Activated naive CD8-positive, alpha-beta T cell (primary cell): Measurements from ENCODE around the gene PHACTR3.
"Not testable (repeated sequence)": the region's sequence is repeated elsewhere in the genome, so short reads cannot be mapped to it uniquely, and the experiment has no call there.

Experiments
- H3K27ac Mint-ChIP-seq: one replicate; pipeline ENCODE4 v1.8.0; 2021; ENCODE audit warnings: mixed read lengths
- H3K27me3 Mint-ChIP-seq: one replicate; pipeline ENCODE4 v1.8.0; 2021; ENCODE audit warnings: mixed read lengths
- H3K36me3 Mint-ChIP-seq: one replicate; pipeline ENCODE4 v1.8.0; 2021; ENCODE audit warnings: mixed read lengths
- H3K4me1 Mint-ChIP-seq: one replicate; pipeline ENCODE4 v1.8.0; 2021; ENCODE audit warnings: low read depth, mixed read lengths
- H3K4me3 Mint-ChIP-seq: one replicate; pipeline ENCODE4 v1.8.0; 2021; ENCODE audit warnings: mild to moderate bottlenecking, mixed read lengths
- H3K9me3 Mint-ChIP-seq: one replicate; pipeline ENCODE4 v1.8.0; 2021; ENCODE audit warnings: low read depth, mixed read lengths

The PHACTR3 gene

DNA sequence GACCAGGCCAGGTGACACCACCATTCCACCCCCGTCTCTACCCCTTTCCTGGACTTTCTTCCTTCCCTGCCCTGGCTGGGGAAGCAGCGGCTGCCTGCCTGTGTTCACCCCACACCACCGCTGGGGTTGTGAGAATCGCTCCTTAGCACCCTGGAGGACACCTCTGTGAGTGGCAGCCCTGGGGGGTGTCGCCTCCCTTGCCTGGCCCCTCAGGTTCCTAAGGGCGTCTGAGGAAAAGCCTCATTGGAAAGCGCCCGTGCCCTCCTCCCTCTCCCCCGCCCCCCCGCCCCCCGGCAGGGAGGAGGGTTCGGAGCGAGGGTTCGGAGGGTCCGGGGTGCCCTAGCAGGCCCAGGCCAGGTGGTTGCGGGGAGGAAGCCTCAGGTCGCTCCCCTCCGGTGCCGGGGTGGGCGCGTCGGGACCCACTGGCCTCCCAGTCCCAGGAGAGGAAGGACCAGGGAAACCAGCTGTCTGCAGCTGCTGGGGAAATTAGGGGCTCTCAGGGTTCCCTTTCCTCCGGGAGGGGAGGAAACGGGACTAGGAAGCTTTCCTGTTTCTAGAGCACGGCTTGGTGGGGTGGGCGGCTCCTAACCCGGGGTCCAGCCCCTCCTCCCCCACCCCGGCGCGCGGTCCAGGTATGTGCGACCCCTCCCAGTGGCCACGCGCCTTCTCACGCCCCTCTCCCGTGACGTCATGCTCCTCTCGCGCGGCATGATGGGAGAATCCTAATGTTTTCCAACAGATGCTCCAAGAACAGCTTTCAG, at the start of gene PHACTR3:
TSS of gene PHACTR3 (plus strand) at position 760 of the 761 bp plus-strand sequence. CDS start 475 bp downstream, outside the sequence.
- no peak within 1 kb of the TSS for H3K4me3 Mint-ChIP-seq
- peaks cover 27% of the 10 kb centered on the region for H3K27me3 Mint-ChIP-seq
- H3K4me1 Mint-ChIP-seq: no peaks in the 10 kb centered on the region
- H3K36me3 Mint-ChIP-seq: no peaks in the 10 kb centered on the region
- H3K9me3 Mint-ChIP-seq: no peaks in the 10 kb centered on the region
- no peak within 1 kb of the TSS for H3K27ac Mint-ChIP-seq

DNA sequence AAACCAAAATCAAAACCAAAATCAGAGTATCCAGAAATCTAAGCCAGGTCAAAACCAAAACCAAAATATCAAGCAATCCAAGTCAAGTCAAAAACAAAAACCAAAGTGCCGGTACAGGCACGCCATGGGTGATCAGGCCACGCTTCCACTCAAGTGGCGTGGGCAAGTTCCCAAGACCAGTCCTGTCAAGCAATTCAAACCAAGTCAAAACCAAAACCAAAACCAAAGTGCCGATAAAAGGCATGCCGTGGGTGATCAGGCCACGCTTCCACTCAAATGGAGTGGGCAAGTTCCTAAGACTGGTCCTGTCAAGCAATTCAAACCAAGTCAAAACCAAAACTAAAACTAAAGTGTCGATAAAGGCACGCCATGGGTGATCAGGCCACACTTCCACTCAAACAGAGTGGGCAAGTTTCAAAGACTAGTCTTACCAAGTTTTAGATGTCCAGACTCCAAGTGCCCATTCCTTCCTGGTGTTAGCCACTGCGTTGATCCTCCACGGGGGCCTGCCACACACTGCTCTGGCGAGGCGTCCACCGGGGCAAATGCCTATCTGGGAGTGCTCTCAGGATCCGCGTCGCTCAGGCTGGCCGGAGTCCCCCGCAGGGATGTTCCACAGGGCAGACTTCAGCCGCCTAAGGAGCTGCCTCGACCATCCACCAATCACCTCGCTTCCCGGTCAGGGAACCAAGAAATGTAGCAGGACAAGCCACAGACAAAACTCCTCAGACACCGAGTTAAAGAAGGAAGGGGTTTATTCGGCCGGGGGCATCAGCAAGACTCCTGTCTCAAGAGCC, 46.4 kb upstream of the PHACTR3 start:
- not testable (repeated sequence) for H3K27ac Mint-ChIP-seq, H3K4me1 Mint-ChIP-seq, H3K4me3 Mint-ChIP-seq

DNA sequence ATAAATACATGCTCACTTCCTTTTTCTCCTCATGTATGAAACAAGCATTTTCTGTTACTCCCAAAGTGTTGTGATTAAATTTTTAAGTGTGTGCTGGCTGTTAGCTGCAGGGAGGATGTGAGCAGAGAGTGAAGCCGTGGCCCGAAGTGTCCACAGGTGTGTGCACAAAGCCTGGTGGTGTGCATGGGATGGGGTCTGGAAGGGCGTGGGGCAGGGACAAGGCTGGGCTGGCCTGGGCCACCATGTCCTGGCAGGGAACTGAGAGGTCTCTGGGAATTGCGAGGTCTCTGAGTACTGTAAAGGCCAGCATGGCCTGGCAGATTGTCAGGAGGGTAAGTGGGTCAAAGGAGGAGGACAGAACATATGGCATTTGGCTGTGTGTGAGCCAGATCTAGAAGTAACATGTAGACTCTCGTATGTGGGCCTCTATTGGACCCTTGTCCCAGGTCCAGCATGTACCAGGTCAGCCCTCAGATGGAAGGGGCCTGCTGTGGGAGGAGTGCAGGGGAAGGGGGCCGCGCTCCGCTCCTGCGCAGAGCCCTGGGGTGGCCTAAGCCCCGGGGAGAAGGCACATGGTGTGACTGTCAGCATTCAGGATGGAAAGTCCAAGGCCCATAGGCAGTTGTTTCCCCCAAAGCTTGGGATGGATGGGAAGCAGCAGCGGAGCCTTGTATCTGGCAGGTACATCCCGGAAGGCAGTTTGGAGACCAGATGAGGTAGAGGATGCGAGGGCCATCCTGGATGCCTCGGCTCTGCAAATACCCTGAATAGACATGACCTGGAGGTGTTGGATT, 45.1 kb upstream of the PHACTR3 start:
- H3K4me3 Mint-ChIP-seq: no peak overlapping the region
- no peaks in the 10 kb centered on the region for H3K36me3 Mint-ChIP-seq
- no peak overlapping the region for H3K27ac Mint-ChIP-seq
- H3K9me3 Mint-ChIP-seq: no peaks in the 10 kb centered on the region
- no peaks in the 10 kb centered on the region for H3K4me1 Mint-ChIP-seq
- peaks cover 8% of the 10 kb centered on the region for H3K27me3 Mint-ChIP-seq

More for the DNA sequence above, 46.4 kb upstream of the PHACTR3 start:
- not testable (repeated sequence) for H3K27me3 Mint-ChIP-seq, H3K36me3 Mint-ChIP-seq, H3K9me3 Mint-ChIP-seq

DNA sequence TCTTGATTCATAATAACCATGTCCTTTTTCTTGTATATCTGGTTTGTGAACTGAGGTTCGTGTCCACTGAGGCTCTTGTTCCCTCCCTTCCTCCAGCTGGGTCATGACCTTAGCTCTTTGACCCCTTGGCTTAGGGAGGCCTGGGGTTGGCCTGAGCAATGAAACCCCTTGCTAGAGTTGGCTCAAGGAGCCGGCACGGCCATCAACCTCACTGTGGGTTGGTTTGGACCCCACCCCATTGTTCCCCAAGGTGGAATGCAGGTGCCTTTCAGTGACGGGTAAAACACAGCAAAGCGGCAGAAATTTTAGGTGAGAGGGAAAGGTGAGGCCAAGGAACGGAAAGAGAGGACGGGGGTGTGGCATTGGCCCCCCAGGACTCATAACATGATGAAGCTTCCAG, 44.5 kb upstream of the PHACTR3 start:
- H3K4me1 Mint-ChIP-seq: no peaks in the 10 kb centered on the region
- H3K4me3 Mint-ChIP-seq: no peak overlapping the region
- H3K27ac Mint-ChIP-seq: no peak overlapping the region
- H3K36me3 Mint-ChIP-seq: no peaks in the 10 kb centered on the region
- no peaks in the 10 kb centered on the region for H3K9me3 Mint-ChIP-seq
- peaks cover 8% of the 10 kb centered on the region for H3K27me3 Mint-ChIP-seq

DNA sequence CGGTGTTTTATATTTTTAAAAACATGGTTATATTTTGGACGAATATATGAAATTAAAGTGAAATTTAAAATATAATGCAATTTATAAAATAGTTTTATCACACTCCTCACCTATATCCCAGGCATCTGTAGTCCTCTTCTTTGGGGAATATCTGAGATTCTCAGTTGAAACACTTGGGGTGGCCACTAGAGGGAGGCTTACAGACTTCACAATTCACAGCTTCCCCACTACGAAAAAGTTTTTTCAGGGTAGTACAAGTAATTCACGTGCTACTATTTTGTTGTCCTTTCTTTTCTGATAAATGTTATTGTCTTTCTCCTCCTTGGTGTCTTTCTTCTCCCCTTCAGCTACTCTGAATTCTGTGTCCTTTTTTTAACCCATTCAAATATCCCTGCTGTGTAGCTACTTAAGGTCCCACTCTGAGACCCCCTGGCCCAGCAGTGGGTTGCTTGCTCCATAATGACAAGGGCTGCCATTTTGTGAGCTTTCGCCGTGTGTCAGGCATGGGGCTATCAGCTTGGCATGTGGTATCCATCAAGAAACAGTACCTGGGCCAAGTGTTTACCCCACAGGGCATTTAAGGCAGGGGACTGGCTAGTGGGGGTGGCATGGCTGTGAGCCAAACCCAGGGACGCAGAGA, 43.6 kb upstream of the PHACTR3 start:
- Mint-ChIP-seq H3K27me3 (peaks cover 8% of the 10 kb centered on the region), H3K27ac (no peak overlapping the region)

DNA sequence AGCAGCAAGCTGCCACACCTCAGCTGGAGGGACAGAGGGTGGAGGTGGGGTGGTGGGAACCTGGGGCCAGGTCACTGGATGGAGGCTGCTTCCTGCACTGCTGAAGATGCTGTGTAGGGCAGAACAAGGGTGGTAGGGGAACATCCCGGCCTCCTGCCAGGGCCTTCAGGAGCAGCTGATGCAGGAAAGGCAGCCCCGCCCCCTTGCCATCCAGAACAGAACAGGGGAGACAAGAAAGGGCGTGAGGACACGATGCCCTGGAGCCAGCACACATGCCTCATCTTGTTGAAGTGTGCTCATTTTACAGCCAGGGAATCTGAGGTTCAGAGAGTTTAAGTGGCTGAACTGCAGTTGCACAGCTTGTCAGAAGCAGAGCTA, 43.1 kb upstream of the PHACTR3 start:
- Mint-ChIP-seq H3K27ac (no peak overlapping the region), H3K4me1 (no peaks in the 10 kb centered on the region), H3K9me3 (no peaks in the 10 kb centered on the region)

More for the DNA sequence above, 43.6 kb upstream of the PHACTR3 start:
- Mint-ChIP-seq H3K4me3 (no peak overlapping the region), H3K36me3 (no peaks in the 10 kb centered on the region), H3K9me3 (no peaks in the 10 kb centered on the region), H3K4me1 (no peaks in the 10 kb centered on the region)

DNA sequence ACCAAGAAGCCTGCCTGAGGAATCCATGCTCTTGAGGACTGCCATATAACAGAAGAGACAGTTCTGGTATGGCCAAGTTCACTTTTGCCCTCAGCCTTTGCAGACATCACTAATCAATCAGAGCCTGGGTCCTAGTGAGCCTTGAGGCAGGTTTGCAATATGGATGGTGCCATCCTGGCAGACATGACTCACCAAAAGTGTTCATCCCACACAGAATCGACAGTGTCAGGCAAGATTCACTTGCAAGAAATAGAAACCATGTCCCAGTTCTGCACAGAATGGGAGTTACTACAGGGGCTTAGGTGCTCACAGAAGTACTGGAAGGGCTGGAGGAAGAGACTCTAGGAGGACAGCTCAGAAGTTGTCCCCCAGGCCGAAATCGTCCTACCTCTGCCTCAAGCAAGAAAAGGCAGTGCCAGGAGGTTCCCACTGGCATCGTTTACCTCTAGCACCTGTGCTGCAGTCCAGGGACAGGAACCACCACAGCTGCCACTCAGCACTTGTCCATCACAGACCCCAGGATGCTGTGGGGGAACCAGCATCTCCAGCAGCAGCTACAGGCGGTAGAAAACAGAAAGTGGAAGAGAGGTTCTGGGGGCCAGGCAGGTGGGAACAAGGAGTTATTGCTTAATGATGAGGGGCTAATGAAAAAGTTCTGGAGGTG, 42.6 kb upstream of the PHACTR3 start:
- no peaks in the 10 kb centered on the region for H3K9me3 Mint-ChIP-seq
- no peak overlapping the region for H3K27ac Mint-ChIP-seq

More for the DNA sequence above, 43.1 kb upstream of the PHACTR3 start:
- Mint-ChIP-seq H3K27me3 (peaks cover 8% of the 10 kb centered on the region), H3K4me3 (no peak overlapping the region), H3K36me3 (no peaks in the 10 kb centered on the region)

DNA sequence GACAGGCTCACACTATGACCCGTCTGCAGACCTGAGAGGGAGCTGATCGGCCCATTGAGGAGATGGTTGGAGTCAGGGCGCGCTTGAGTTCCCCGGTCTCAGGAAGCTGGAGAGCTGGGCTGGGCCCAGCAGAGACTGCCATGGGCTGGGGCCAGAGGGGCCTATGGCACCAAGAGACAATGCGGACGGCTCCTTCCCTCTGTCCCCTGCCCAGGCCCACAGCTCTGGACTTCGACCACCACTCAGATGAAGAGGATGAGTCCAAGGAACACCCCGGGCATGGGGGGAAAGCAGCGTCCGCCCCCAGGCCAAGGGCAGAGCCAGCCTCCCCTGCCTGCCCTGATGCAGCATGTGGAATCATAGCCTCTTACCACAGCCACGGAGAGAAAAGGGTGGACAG, 40.2 kb upstream of the PHACTR3 start:
- H3K9me3 Mint-ChIP-seq: no peaks in the 10 kb centered on the region

More for the DNA sequence above, 42.6 kb upstream of the PHACTR3 start:
- H3K27me3 Mint-ChIP-seq: peaks cover 8% of the 10 kb centered on the region
- H3K4me3 Mint-ChIP-seq: no peak overlapping the region
- H3K36me3 Mint-ChIP-seq: no peaks in the 10 kb centered on the region
- H3K4me1 Mint-ChIP-seq: no peaks in the 10 kb centered on the region

DNA sequence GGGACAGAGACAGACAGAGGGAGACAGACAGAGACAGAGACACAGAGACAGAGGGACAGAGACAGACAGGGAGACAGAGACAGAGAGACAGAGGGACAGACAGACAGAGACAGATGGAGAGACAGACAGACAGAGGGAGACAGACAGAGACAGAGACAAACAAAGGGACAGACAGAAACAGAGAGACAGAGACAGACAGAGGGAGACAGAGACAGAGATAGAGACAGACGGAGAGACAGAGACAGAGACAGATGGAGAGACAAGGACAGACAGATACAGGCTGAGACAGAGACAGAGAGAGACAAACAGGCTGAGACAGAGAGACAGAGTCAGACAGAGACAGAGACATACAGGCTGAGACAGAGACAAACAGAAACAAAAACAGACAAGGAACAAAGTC, 39.4 kb upstream of the PHACTR3 start:
- Mint-ChIP-seq H3K4me1 (no peaks in the 10 kb centered on the region), H3K4me3 (no peak overlapping the region), H3K27me3 (peaks cover 12% of the 10 kb centered on the region), H3K9me3 (no peaks in the 10 kb centered on the region), H3K27ac (no peak overlapping the region), H3K36me3 (no peaks in the 10 kb centered on the region)

More for the DNA sequence above, 40.2 kb upstream of the PHACTR3 start:
- peaks cover 10% of the 10 kb centered on the region for H3K27me3 Mint-ChIP-seq
- no peak overlapping the region for H3K4me3 Mint-ChIP-seq
- no peak overlapping the region for H3K27ac Mint-ChIP-seq
- no peaks in the 10 kb centered on the region for H3K4me1 Mint-ChIP-seq
- H3K36me3 Mint-ChIP-seq: no peaks in the 10 kb centered on the region

DNA sequence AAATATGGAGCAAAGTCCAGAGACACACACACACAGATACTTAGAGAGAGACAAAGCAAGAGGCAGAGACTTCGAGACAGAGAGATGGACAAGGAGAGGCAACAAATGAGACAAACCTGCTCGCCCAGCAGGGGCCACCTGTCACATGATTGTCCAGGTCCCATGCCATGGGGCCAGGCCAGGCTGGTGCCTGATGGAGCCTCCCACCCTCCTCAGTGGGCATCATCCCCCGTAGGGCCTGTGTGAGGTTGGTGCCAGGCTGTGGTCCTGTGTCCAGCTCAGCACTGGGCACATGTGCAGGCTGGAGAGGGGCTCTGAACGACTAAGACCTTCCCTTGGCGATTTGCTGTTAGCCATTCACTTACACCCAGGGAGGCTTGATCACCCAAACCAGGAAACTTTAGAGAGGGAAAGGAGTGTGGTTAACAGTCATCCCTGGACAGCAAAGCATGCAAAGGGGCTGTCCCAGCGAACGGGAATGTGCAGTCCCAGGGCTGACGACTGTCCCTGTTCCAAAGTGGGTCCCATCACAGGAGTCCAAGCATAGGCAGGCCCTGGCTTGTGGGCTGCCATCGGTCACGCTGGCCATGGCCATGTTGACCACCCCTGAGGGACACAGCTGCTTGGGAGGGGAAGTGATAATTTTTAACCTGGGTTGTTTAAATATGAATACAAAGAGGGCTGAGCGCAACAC, 38.4 kb upstream of the PHACTR3 start:
- Mint-ChIP-seq H3K9me3 (no peaks in the 10 kb centered on the region), H3K36me3 (no peaks in the 10 kb centered on the region), H3K27me3 (peaks cover 14% of the 10 kb centered on the region), H3K4me1 (peaks cover under 1% of the 10 kb centered on the region), H3K27ac (no peak overlapping the region), H3K4me3 (no peak overlapping the region)

DNA sequence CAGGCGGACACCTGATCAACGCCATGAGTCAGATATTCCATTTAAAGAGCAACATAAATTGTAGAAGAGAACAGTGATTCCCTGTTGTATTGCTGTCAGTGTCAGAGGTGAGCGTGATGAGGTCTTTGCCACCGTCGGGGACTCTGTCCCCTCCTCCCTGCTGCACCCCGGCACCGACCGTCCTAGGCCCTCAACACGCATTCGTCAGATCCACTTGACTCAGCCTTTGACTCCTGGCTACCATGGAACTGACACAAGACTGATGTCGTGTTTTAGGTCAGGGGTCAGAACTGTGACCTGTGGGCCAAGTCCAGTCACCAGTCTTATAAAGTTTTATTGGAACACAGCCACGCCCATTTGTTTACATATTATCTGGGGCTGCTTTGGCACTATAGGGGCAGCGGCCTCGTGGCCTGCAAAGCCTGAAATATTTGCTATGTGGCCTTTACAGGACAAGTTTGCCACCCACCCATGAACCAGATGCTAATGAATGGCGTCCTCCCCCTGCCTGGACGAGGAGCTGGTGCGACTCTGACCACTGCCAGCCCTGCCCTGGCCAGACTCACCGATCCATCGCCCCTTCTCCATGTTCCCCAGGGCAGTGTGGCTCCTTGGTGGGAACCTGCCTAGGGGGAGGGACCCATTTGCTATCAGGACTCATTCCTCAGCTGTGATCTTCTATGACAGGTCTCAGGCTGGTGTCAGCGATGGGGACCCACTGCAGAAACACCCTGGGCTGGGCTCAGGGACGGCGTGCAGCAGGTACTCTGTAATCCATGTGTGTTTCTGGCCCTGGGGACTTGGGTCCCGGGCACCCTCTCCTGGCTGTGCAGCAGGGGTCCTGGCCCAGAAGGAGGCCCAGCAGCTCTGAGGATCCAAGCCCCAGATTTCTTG, 37.5 kb upstream of the PHACTR3 start:
- Mint-ChIP-seq H3K27ac (no peak overlapping the region), H3K4me1 (peaks cover 5% of the 10 kb centered on the region), H3K4me3 (no peak overlapping the region), H3K27me3 (peaks cover 18% of the 10 kb centered on the region), H3K36me3 (no peaks in the 10 kb centered on the region), H3K9me3 (no peaks in the 10 kb centered on the region)

DNA sequence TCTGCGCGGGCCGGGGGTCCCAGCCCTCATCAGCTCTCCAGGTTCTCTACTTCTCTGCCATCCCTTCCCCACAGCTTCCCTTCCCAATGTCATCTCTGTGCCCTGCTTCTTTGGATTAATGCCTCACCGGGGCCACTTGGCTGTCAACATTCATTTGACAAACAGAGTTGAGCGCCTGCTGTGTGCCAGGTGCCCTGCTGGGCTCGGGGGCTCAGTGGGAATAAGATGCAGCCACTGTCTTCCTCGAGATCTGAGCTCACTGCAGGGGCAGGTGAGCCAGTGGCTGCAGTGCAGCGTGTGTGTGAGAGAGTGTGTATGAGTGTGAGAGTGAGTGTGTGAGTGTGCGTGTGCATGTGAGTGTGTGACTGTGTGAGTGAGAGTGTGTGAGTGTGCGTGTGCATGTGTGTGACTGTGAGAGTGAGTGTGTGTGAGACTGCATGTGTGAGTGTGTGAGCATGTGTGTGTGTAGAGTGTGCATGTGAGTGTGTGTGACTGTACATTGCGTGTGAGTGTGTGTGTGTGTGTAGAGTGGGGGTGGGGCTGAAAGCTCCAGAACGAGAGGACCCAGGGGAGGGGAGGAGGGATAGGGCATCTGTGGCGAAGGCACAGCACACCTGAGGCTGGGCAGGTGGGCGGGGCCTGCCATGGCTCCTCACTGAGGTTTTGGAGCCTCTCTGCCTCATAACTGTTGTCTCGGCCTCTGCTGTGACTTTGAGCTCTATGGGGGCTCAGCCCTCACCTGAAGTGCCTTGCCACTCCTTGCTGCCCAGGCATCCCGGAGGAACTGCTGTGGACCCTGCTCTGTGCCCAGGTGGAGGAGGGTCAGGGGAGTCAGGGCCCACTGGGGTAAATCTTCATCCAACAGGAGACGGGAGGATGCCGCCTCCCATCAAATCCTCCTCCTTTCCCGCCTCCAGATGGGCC, 36.5 kb upstream of the PHACTR3 start:
- H3K36me3 Mint-ChIP-seq: no peaks in the 10 kb centered on the region
- peaks cover 5% of the 10 kb centered on the region for H3K4me1 Mint-ChIP-seq
- H3K27me3 Mint-ChIP-seq: peaks cover 17% of the 10 kb centered on the region
- no peak overlapping the region for H3K4me3 Mint-ChIP-seq
- H3K27ac Mint-ChIP-seq: no peak overlapping the region
- H3K9me3 Mint-ChIP-seq: no peaks in the 10 kb centered on the region
